H9 (cell line): ENCODE results near the gene RCN2. TPM values are rescaled to one million over a fixed set of nuclear protein-coding genes. Genes with fewer than 3 reads are reported as not detected.

Source experiments
- DNase-seq: peaks from one replicate; pipeline ENCODE4 v3.0.0-alpha.2; 2017
- H2AFZ ChIP-seq: one replicate; pipeline ENCODE4 v1.6.1; 2013; ENCODE audit warnings: mild to moderate bottlenecking, low read length, control low read depth, moderate library complexity
- H2AK5ac ChIP-seq: 2 replicates; pipeline ENCODE4 v1.6.1; 2013; ENCODE audit warnings: low read length, control low read depth, mixed read lengths; ENCODE audit not compliant: insufficient read length
- H2BK120ac ChIP-seq: one replicate; pipeline ENCODE4 v1.6.1; 2013; ENCODE audit warnings: low read depth, mild to moderate bottlenecking, low read length, control low read depth, inconsistent platforms; ENCODE audit not compliant: poor library complexity, severe bottlenecking
- H2BK12ac ChIP-seq: 2 replicates; pipeline ENCODE4 v1.6.1; 2013; ENCODE audit warnings: low read length, control low read depth, mixed read lengths, low read depth; ENCODE audit not compliant: insufficient read length
- H2BK15ac ChIP-seq: 2 replicates; pipeline ENCODE4 v1.6.1; 2013; ENCODE audit warnings: low read depth, low read length, control low read depth
- H2BK20ac ChIP-seq: one replicate; pipeline ENCODE4 v1.6.1; 2013; ENCODE audit warnings: low read depth, mild to moderate bottlenecking, low read length, control low read depth, inconsistent platforms; ENCODE audit not compliant: poor library complexity, severe bottlenecking
- H2BK5ac ChIP-seq: 2 replicates; pipeline ENCODE4 v1.6.1; 2013; ENCODE audit warnings: low read length, control low read depth, mixed read lengths; ENCODE audit not compliant: insufficient read length
- H3K14ac ChIP-seq: 2 replicates; pipeline ENCODE4 v1.6.1; 2013; ENCODE audit warnings: low read length, control low read depth; ENCODE audit not compliant: insufficient read depth
- H3K18ac ChIP-seq: 2 replicates; pipeline ENCODE4 v1.6.1; 2013; ENCODE audit warnings: low read depth, mild to moderate bottlenecking, mixed read lengths, low read length, control low read depth; ENCODE audit not compliant: insufficient read length
- H3K23ac ChIP-seq: 2 replicates; pipeline ENCODE4 v1.6.1; 2013; ENCODE audit warnings: low read length, control low read depth, mixed read lengths, low read depth; ENCODE audit not compliant: insufficient read length
- H3K23me2 ChIP-seq: 2 replicates; pipeline ENCODE4 v1.6.1; 2013; ENCODE audit warnings: low read depth, mild to moderate bottlenecking, mixed read lengths, low read length, control low read depth; ENCODE audit not compliant: insufficient read length, poor library complexity, severe bottlenecking
- H3K27ac ChIP-seq: 2 replicates; pipeline ENCODE4 v1.5.1; 2013; ENCODE audit warnings: low read length, control low read depth, mixed read lengths, low read depth; ENCODE audit not compliant: insufficient read length
- H3K27me3 ChIP-seq: 2 replicates; pipeline ENCODE4 v1.6.1; 2013; ENCODE audit warnings: low read length, control low read depth, inconsistent platforms; ENCODE audit not compliant: insufficient read depth
- H3K4ac ChIP-seq: 2 replicates; pipeline ENCODE4 v1.6.1; 2013; ENCODE audit warnings: low read depth, mild to moderate bottlenecking, control low read depth, inconsistent platforms, low read length, moderate library complexity
- H3K4me1 ChIP-seq: 2 replicates; pipeline ENCODE4 v1.6.1; 2013; ENCODE audit warnings: low read length, control low read depth, inconsistent platforms; ENCODE audit not compliant: insufficient read depth
- H3K4me2 ChIP-seq: 2 replicates; pipeline ENCODE4 v1.6.1; 2013; ENCODE audit warnings: low read length, control low read depth, mixed read lengths; ENCODE audit not compliant: insufficient read length, insufficient read depth
- H3K56ac ChIP-seq: 2 replicates; pipeline ENCODE4 v1.6.1; 2013; ENCODE audit warnings: low read depth, mild to moderate bottlenecking, mixed read lengths, low read length, control low read depth; ENCODE audit not compliant: insufficient read length
- H3K79me1 ChIP-seq: 2 replicates; pipeline ENCODE4 v1.6.1; 2013; ENCODE audit warnings: low read depth, mild to moderate bottlenecking, moderate library complexity, low read length, control low read depth, inconsistent platforms; ENCODE audit not compliant: insufficient read depth, poor library complexity, severe bottlenecking
- H3K79me2 ChIP-seq: 2 replicates; pipeline ENCODE4 v1.6.1; 2013; ENCODE audit warnings: low read length, control low read depth, inconsistent platforms; ENCODE audit not compliant: insufficient read depth
- H3K9ac ChIP-seq: 2 replicates; pipeline ENCODE4 v1.6.1; 2013; ENCODE audit warnings: low read length, control low read depth, mixed read lengths; ENCODE audit not compliant: insufficient read length; ENCODE audit errors: extremely low read depth
- H3K9me3 ChIP-seq: one replicate; pipeline ENCODE4 v1.6.1; 2013; ENCODE audit warnings: low read depth, low read length, inconsistent platforms; ENCODE audit not compliant: control insufficient read depth
- H3T11ph ChIP-seq: one replicate; pipeline ENCODE4 v1.6.1; 2013; ENCODE audit warnings: mild to moderate bottlenecking, low read length, control low read depth, inconsistent platforms
- H4K20me1 ChIP-seq: one replicate; pipeline ENCODE4 v1.6.1; 2013; ENCODE audit not compliant: control insufficient read depth, insufficient read length, insufficient read depth
- H4K5ac ChIP-seq: 2 replicates; pipeline ENCODE4 v1.6.1; 2013; ENCODE audit warnings: low read depth, mild to moderate bottlenecking, mixed read lengths, low read length, control low read depth; ENCODE audit not compliant: insufficient read length
- H4K8ac ChIP-seq: replicated peaks from 2 replicates; pipeline ENCODE4 v1.6.1; 2013; ENCODE audit warnings: low read length, control low read depth, mixed read lengths, low read depth; ENCODE audit not compliant: insufficient read length
- H4K91ac ChIP-seq: 2 replicates; pipeline ENCODE4 v1.6.1; 2013; ENCODE audit warnings: low read depth, mild to moderate bottlenecking, moderate library complexity, mixed read lengths, low read length, control low read depth; ENCODE audit not compliant: insufficient read length
- H3K27ac Mint-ChIP-seq, 3 experiments: 2 replicates in 2 of 3; 3 replicates in 1 of 3; pipeline ENCODE4 v1.8.0; 2020 to 2021; ENCODE audit warnings: mixed read lengths in 3 of 3, mild to moderate bottlenecking in 1 of 3, moderate library complexity in 1 of 3
- H3K27me3 Mint-ChIP-seq: 2 replicates; pipeline ENCODE4 v1.8.0; 2021; ENCODE audit warnings: low read depth, mild to moderate bottlenecking, moderate library complexity, mixed read lengths
- H3K36me3 Mint-ChIP-seq, 3 experiments: 2 replicates in 2 of 3; 3 replicates in 1 of 3; pipeline ENCODE4 v1.8.0; 2020 to 2021; ENCODE audit warnings: low read depth in 3 of 3, mixed read lengths in 3 of 3; ENCODE audit not compliant: insufficient read depth in 1 of 3
- H3K4me1 Mint-ChIP-seq, 2 experiments: 2 replicates each; pipeline ENCODE4 v1.8.0; 2020; ENCODE audit warnings: mixed read lengths in 2 of 2
- H3K4me3 Mint-ChIP-seq, 2 experiments: 2 replicates in 1 of 2; 3 replicates in 1 of 2; pipeline ENCODE4 v1.8.0; 2020 to 2021; ENCODE audit warnings: mild to moderate bottlenecking in 2 of 2, mixed read lengths in 2 of 2, moderate library complexity in 1 of 2
- H3K9me3 Mint-ChIP-seq, 2 experiments: 2 replicates in 1 of 2; 3 replicates in 1 of 2; pipeline ENCODE4 v1.8.0; 2020; ENCODE audit warnings: mild to moderate bottlenecking in 2 of 2, mixed read lengths in 2 of 2, moderate library complexity in 1 of 2
- CTCF ChIP-seq: fragments of 200-600 bp; sonication (generic); conservative IDR thresholded peaks from 3 replicates; pipeline ENCODE4 v1.8.0; 2021; ENCODE audit warnings: antibody characterized with exemption, mild to moderate bottlenecking
- whole genome bisulfite sequencing: extraction: QIAGEN DNeasy Blood & Tissue Kit; methylation state at CpG from one replicate; pipeline ENCODE4 v1.1.7; 2013; ENCODE audit warnings: missing lambda C conversion rate, low lambda C conversion rate, mixed read lengths; ENCODE audit not compliant: insufficient read length; ENCODE audit errors: extremely low coverage; 5-methylcytosine and 5-hydroxymethylcytosine counted together
- total RNA-seq: library from RNA; stranded (reverse); gene quantifications from 2 replicates; pipeline ENCODE4 v1.2.1, GENCODE V29; 2021

Gene RCN2
- total RNA-seq, 1 experiment from 2014 or later: 139 TPM

GRCh38 chr15:76979996-76980520 lies 48.5 kb downstream of the RCN2 start:
- Histone ChIP-seq H3K9ac (no peak overlapping the region), H2BK20ac (no peak overlapping the region), H3K23ac (no peak overlapping the region), H3K4me1 (no peaks in the 10 kb centered on the region), H3T11ph (no peak overlapping the region), H3K18ac (no peak overlapping the region), H2AFZ (no peak overlapping the region), H4K91ac (no peak overlapping the region), H3K27me3 (no peaks in the 10 kb centered on the region), H3K14ac (no peak overlapping the region; the same call in 1 of the 2 replicates), H3K9me3 (no peaks in the 10 kb centered on the region), H4K20me1 (no peaks in the 10 kb centered on the region), H3K4ac (no peak overlapping the region), H2BK15ac (no peak overlapping the region), H4K5ac (no peak overlapping the region), H3K79me2 (no peaks in the 10 kb centered on the region), H2BK12ac (no peak overlapping the region), H3K23me2 (no peaks in the 10 kb centered on the region), H3K79me1 (no peaks in the 10 kb centered on the region), H2BK120ac (no peak overlapping the region), H3K27ac (no peak overlapping the region), H3K56ac (no peak overlapping the region), H4K8ac (no peak overlapping the region), H2AK5ac (no peak overlapping the region), H2BK5ac (no peak overlapping the region), H3K4me2 (no peak overlapping the region)
- no CpG with 5 or more reads among the region's 7 CpGs for WGBS
- Mint-ChIP-seq H3K4me3 (no peak overlapping the region), H3K4me1 (peaks cover 6 to 14% of the 10 kb centered on the region in 2 experiments), H3K27me3 (peaks cover 2% of the 10 kb centered on the region; the same call in 1 of the 2 replicates), H3K27ac (no peak overlapping the region), H3K9me3 (peaks cover 6 to 7% of the 10 kb centered on the region in 2 experiments; a peak in 2 of 5 replicates), H3K36me3 (peaks cover 0 to 6% (median 4%) of the 10 kb centered on the region in 3 experiments; a peak in 2 of 7 replicates)
- TF ChIP-seq CTCF: no peak
- DNase-seq: no peak
